ENCODE measurements around the gene LTBP1.

Gene LTBP1

DNA sequence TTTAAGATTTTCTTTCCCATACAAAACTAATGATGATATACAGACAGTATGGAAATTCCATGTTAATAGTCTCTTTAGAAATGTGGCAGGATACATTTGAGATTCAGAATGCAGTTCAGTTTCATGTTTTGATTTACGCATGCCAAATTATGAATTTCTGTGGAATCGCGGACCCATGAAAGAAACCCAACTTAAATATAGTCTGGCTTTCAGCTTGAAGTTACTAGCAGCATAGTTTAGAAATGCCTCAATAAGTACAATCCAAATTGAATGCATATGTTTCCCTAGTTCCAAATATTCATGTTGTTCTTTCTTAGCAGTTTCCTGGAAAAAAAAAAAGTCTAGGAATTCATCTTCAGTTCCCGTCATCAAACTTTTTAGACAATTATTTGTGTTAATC is 365.6 kb downstream of the LTBP1 start:
- no peak for DNase-seq (ENCODE audit: low read depth)

DNA sequence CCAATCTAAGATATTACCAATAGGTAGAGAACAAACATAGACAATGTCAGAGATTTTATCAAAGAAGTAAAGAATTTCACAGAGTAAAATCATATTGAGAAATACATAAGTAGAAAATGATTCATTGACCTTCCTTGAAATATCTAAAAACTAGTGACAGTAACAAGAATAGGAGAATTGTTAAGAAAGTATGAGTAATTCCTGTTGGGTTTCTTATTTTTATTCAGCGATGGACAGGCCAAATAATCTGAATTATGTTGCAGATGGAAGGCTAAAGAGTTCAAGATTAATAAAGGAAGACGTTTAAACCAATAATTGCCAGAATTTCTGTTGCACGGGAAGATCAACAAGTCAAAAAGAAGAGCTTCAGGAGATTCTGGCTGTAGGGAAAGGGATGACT is 366.3 kb downstream of the LTBP1 start:
- no peak for DNase-seq (ENCODE audit: low read depth)

DNA sequence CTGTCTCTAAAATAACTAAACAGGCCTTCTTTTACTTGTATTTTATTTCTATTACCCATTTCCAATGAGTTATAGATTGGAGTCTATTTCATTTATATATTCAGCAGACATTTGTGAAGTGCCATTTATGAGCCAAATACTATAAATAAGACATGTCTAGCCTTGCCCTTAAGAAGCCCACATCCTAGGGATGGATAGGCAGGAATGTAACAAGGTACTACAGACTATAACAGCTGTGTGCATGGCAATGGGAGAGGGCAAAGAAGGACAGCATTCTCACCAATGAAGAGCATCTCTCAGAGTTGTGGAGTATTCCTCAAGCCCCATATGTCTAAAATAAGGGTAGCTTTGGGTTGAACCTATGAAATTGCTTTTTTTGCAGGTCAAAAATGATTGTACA is 367.8 kb downstream of the LTBP1 start:
- no peak for DNase-seq (ENCODE audit: low read depth)

DNA sequence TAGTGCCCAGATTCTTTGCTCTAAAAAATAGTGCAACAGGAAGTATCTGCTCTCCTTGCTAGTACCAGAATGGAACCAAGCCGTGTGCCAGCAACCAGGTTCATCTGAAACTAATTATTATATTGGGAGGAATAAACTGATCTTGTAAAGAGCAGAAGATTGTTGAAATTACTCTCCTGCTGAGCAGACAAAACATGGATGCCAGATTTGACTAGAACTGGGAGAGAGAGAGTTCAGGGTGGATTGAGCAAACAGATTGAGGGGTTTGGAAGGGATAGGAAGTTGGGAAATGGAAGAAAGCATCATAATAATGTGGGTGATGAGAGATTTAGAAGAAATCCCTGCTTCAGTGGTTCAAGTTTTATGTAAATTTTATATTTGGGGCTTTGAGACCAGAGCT is 369.6 kb downstream of the LTBP1 start:
- DNase-seq (ENCODE audit: low read depth): no peak

DNA sequence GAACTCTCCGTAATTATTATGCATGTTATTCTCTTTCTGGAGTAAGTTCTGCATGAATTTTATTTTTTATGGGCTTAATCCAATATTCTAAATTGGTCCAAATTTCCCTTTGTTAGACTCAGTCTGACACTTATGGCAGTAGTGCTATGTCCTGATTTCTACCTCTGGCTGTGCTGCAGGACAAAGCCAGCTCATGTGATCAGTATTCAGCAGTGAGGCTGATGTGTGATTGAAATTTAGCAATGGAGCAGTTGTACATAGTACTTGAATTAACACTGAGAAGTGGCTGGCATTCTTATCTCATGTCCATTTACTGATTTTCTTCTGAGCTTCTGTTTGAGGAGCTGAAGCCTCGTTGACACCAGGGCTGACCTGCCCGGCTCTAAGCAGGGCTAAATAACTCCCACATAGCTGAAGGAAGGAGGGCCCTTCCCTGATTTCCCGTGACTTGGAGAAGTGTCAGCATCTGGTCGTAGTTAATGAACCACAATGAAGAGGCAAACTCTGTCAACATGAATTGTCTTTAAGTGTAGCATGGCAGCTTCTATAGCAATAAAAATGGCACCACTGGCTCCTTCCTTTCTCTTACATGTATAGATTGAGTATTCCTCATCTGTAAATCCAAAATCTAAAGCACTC is 370.7 kb downstream of the LTBP1 start:
- no peak for DNase-seq (ENCODE audit: low read depth)

DNA sequence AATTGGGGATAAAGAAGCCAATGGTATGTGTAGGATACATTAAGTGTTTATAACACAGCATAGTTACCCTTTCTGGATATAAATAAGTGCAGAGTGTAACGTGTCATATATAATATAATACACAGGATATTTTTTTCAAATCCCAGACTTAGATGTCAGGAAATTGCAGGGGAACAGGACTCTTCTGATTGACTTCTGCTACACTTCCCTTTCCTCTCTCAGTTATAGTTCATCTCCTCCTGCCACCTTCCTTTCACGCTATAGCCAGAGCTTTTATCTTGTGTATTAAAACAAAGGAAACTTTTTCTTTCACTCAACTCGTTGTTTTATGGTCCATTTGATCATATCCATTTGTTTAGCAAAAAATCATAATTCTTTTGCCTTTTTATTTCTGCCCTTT is 371.7 kb downstream of the LTBP1 start:
- DNase-seq (ENCODE audit: low read depth): no peak

DNA sequence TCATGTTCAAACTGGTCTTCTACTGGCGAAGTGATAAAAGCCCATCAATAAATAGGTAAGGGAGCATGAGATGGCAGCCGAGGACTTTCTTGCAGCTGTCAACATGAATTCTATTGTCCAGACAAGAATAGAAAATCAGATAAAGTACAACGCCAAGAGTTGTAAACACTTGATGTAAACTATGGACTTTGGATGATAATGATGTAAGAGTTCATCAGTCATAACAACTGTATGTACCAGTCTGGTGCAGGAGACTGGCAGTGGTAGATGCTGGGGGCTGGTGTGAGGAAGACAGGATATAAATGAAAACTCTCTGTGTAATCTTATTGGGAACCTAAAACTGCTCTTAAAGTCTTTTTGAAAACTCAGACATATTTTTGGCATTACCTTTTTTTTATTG is 373.8 kb downstream of the LTBP1 start:
- DNase-seq (ENCODE audit: low read depth): no peak

DNA sequence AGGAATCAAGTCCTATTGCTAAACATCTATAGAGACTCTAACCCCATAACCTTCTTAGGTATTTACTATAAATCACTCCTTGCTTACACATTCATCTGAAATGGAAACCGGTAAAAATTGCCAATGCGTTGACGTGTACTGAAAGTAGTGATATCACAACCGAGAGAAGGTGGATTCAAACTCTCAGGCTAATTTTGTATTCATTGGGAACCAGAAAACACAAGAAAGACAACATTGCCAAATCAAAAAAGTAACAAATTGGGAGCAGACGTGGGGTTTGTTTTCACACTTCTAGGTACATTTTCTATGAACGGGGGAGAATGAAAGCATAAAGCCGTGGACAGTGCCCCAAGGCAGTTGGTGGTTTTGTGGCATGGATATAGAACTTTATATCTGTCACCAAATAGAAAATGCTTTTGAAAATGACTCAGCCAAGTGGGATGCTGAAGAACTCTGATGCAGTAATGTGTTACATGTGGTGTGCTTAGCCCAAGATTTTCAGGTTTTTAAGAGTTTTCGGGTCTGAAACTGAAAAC is 374.6 kb downstream of the LTBP1 start:
- DNase-seq (ENCODE audit: low read depth): no peak

DNA sequence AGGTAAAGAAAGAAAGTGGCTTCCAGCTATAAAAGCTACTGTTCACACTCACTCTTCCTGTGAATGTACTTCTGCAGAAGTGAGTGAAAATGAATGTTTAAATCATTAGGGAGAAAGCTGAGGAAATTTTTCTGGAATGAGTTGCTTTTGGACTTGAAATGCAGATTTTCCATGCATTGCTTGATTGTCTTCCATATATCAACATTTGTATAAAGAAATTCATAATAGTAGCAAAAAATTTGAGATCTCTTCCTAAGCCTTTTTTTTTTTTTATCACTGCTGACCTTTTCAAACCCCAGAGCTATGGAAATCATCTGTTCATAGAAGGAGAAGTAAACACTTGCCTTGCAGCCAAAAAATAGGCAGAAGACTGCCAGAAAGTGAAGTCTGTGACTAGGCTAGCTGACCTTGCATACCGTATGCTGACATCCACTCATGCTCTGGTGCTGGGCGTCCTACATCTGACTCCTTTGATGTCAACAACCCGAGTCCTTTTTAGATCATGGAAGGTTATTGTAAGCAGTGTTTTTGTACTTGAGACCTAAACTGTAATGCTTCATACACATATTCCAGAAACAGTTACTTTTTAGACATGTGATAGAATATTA is 375.2 kb downstream of the LTBP1 start:
- no peak for DNase-seq (ENCODE audit: low read depth)

DNA sequence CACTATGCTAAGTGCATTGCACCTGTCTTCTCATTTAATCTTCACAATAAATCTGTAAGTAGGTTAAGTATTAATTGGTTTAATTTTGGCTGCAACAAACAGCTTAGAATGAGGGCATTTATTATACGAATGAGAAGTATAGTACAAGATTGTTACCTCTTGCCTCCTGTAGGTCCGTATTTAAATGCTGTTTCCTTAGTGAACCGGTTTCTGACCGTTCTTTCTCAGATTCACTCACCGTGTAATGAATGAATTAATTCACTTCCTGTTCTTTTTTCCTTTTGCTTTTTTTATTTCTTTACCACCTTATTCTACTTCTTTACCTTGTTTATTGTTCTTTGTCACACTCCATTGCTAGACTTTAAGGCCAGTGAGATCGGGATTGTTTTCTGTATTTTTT is 375.9 kb downstream of the LTBP1 start:
- DNase-seq (ENCODE audit: low read depth): no peak

DNA sequence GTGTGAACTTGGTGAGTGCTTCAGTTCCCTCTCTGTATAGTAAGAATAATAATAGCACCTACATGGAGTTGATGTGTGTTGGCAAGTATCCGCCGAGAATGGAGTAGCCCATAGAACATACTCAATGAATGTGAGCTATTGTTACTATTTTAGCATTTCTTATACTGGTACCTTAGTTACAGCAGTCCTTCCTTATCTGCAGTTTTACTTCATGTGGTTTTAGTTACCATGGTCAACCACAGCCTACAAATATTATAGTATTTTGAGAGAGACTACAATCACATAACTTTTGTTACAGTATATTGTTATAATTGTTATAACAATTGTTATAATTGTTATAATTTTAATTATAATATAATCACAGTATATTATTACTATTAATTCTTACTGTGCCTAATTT is 377.2 kb downstream of the LTBP1 start:
- no peak for DNase-seq (ENCODE audit: low read depth)

DNA sequence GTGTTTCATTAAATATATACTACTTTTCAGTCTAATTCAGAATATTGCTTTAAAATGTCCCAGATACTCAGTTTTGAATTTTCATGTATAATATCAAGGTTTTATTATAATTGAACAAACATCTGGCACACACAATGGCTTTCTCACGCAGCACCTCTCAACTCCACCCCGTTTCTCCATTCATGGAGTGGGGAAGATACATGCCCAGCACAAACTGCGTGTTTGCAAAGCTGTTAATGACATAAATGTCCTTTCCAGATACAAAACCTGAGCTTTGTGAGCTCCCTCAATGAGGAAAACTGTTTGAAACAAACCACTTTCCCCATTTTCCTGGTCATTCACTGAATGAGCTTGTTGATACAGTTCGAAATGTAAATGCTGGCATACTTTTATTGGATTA is 379.3 kb downstream of the LTBP1 start:
- DNase-seq (ENCODE audit: low read depth): no peak

DNA sequence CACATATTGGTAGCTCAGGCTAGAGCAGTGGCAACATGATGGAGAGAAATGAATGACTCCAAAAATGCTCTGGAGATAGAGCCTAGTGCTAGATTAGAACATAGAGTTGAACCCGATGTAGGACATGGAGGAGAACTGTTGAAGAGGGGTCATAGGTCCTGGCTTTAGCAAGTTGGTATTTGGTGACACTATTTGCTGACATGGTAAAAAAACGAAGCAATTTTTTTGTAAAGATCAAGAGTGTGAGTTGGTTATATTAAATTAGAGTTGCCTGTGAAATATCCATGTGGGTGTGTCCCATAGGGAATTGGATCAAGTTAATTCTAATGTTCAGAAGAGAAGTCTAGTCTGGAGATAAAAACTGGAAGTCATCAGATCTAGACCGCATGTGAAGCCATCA is 386.7 kb downstream of the LTBP1 start:
- DNase-seq (ENCODE audit: low read depth): no peak

DNA sequence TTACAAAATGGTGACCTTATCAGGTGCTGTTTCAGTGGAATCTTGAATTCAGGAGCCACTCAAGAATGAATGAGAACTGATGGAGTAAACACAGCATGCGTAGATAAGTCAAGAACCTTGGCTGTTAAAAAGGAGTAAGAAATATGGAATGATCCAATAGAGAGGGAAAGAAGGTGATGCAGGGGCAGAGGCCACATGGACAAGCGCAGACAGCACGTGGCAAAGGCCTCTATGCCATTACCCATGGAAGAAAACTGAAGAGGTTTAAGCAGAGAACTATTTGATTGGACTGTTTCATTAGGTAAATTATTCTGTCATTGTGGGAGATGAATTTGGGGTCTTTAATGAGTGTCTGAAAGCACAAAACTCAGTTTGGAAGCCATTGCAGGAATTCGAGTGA is 387.3 kb downstream of the LTBP1 start:
- no peak for DNase-seq (ENCODE audit: low read depth)

DNA sequence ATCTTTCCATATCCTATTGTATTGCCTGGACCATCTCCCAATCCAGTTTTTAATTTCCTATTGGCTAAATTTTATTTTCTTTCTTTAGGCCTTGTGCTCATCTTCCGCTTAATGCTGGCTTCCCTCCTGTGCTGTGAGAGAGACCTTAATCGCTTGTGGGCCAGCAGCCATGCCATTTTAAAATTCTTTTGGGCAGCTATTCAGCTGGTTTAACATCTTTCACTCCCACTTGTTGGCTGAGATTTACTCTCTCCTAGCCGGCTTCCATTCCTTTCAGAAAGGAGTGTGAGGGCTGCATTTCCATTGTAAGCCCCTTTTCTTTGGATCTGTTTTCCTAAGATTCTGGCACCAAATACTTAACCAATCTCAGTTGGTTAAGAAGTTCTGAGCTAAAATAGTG is 388.8 kb downstream of the LTBP1 start:
- no peak for DNase-seq (ENCODE audit: low read depth)

DNA sequence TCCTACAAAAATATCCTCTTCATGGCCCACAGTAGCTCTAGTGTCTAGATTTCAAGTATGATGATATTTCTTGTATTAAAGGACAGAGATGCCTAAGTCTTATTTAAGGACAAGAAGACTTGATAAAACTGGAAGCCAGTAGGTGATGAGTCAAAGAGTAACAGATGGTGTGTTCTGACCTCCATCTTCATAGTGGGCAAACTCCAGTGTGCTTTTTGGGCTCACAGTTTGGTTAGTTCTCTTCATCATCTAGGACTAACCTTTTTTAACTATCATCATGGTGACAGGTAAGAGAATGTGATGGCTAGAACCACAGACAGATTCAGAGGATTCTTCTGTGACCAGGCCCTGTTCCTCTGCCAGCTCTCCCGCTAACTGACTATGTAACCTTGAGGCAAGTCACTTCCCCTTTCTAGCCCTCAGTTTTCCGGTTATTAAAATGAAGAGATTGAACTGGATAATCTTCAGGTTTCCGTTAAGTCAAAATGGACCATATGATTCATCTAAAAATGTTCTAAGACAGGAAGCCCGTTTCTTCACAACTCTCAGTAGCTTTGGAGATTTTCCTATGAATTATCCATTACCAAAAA is 389.4 kb downstream of the LTBP1 start:
- DNase-seq (ENCODE audit: low read depth): no peak

DNA sequence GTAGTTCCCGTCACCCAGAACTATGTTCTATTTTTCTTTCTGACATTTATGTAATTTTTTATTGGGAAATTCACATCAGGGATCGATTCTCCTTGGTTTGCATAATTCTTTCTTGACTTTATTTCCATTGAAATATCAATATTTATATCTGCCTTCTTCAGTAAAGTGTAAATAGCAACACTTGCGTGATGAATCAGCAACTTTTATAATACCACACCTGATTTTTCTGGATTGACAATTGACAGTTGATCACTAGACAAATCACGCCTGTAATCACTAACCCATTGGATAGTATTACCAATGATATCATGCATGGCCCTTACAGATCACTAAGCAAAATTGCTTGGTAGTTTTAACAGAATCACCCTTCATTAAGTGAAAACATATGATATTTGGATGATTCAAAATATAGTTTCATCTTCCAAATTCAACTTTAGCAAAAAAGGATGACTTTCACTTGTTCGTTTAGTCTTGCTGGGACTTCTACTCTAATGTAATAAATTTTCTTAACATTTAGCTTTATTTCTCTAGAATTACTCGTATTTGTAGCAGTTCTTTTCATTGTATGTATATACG is 390.7 kb downstream of the LTBP1 start:
- no peak for DNase-seq (ENCODE audit: low read depth)

DNA sequence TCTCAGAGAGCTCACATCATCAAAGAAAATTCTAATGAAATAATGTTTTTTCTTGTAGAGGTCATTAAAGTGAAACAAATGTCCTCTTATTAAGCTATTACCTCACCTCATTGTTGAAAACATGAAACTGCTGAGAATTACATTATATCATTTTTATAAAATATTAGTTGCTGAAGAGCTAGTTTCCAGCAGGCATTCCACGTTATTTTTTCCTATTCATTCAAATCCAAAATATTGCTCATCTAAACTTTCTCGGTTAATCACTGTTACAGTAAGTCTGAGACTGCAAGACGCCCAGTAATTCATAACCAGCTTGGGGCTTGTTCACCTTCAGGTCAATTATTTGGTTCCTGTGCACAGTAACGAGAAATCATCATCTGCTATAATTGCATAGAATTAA is 391.2 kb downstream of the LTBP1 start:
- DNase-seq (ENCODE audit: low read depth): no peak

DNA sequence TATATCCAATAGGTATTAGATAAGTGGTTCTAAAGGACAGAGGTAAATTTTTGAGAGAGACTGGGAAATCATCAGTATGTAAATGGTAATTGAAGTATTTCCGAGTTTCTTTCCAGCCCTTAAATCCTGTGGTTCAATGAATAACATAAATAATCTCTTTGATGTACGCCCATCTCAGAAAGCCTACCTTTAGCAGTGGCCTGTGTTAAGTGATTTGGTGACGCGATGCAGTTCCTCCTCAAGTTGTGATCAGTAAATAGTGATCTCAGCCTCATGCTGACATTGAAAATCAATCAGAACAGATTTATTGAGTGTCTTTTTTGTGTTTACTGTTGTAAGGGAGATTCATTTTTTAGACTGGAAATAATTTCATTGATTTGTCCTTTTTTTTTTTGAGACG is 392.5 kb downstream of the LTBP1 start:
- no peak for DNase-seq (ENCODE audit: low read depth)

DNA sequence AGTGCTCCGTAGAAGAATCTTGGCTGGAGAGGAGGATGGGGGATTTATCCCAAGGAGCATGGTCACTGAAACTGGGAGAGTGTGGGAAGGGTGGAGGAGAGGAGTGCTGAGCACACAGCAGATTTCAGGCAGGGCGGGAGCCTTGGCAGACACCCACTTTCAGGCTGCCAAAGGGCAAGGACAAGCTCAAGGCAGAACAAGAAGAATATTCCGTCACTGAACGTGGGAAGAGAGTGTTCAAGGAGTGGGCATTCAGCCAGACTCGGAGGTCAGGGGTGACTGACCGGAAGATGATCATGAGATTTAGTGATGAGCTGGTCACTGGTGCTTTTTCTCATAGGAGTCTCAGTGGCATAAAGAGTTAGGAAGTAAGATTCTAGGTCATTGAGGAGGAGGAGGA is 393.5 kb downstream of the LTBP1 start:
- no peak for DNase-seq (ENCODE audit: low read depth)

DNA sequence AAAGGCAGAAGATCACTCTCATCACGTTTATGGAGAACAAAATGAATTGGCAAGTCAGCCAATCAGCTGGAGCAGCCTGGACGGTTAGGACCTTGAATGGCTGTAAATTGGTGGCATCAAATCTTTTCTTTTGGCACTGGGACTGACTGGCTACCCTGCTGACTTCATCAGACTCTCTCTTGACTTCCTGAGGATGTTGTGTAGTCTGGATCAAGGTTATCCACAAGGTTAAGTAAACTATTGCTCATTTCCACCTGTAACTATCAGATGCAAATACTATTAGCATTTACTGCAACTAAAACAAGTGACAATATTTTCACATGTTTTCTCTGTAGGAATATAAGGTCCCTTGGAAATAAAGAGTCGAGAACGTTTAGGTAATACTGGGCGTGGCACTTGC is 395.4 kb downstream of the LTBP1 start:
- no peak for DNase-seq (ENCODE audit: low read depth)

DNA sequence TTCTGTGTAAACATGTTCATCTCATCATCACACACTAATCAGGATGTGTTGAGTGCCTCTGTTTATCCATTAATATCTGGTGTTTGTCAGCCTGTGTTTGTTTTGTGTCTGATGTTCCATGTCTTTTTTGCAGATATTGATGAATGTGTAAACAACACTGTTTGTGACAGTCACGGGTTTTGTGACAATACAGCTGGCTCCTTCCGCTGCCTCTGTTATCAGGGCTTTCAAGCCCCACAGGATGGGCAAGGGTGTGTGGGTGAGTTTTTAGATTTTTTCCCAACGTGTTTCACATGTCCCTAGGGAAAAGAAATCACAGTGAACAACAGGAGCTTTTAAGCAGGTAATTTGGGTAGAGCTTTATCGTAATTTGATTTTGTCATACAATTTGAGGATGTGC is 396.0 kb downstream of the LTBP1 start:
- DNase-seq (ENCODE audit: low read depth): no peak

DNA sequence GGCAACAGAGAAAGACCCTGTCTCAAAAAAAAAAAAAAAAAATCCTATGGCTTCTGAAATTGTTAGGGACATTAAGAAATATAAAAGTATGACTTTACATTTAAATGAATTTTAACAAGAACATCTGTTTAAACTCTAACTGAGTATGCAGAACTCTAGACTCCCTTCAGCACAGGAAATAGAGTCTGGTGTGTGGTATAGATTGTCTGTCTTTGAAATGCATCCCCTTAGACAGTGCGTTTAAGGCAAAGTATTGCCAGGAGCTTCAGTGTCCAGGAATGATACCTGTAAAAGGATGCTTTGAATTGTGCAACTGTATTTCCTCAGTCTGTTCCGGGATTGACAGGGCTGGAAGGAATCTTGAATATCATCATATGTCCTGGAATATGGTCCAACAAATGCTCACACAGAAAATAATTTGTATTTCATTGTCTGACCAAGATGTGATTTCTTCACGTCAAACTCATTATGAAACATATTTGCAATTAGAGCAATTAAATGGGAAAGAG is 396.7 kb downstream of the LTBP1 start:
- no peak for DNase-seq (ENCODE audit: low read depth)
